Panc1 (cell line): Measurements from ENCODE around the gene GALNT13. TPM values are rescaled to one million over a fixed set of nuclear protein-coding genes. Genes with fewer than 3 reads are reported as not detected.

ENCODE experiments used
- ATAC-seq: fragments of 200-7000 bp; cut with Tn5 transposase; 2 replicates; pipeline ENCODE4 v1.9.1; 2020; ENCODE audit warnings: mild to moderate bottlenecking, moderate library complexity
- BruUV-seq: library from RNA; stranded (reverse); fragments of 400-500 nt; replicated peaks from 2 replicates; lab custom pipeline; 2021; lab: Mats Ljungman, UMichigan
- CTCF ChIA-PET: fragments of 300-600 bp; sonication (Branson Sonifier 250); formaldehyde crosslinking; loops from one replicate; lab custom pipeline; 2022; ENCODE audit warnings: antibody characterized with exemption; lab: Charles Lee
- POLR2A ChIA-PET: fragments of 300-600 bp; sonication (Branson Sonifier 250); formaldehyde crosslinking; loops from one replicate; lab custom pipeline; 2022; ENCODE audit warnings: antibody characterized with exemption; lab: Charles Lee
- DNase-seq: peaks from one replicate; pipeline ENCODE4 v3.0.0-alpha.2; 2010; ENCODE audit warnings: low read depth, low spot score
- H3K27ac ChIP-seq: 2 replicates; pipeline ENCODE4 v1.5.1; 2011; ENCODE audit warnings: mild to moderate bottlenecking, low read length, inconsistent platforms
- H3K27me3 ChIP-seq: fragments of 200-500 bp; sonication (Bioruptor generic); 2 replicates; pipeline ENCODE4 v1.6.0; 2014; ENCODE audit warnings: low read length, inconsistent platforms; ENCODE audit not compliant: control insufficient read depth, insufficient read depth
- H3K36me3 ChIP-seq: fragments of 200-500 bp; sonication (Bioruptor generic); 2 replicates; pipeline ENCODE4 v1.5.1; 2014; ENCODE audit warnings: inconsistent platforms, mild to moderate bottlenecking, low read length, moderate library complexity; ENCODE audit not compliant: control insufficient read depth, insufficient read depth
- H3K4me1 ChIP-seq: 2 replicates; pipeline ENCODE4 v1.5.1; 2011; ENCODE audit warnings: inconsistent platforms, mild to moderate bottlenecking, low read length, moderate library complexity; ENCODE audit not compliant: control insufficient read depth, insufficient read depth
- H3K4me3 ChIP-seq, 2 experiments: 2 replicates each; pipeline ENCODE4 v1.5.1; 2011 to 2012; ENCODE audit warnings: low read depth in 2 of 2, low read length in 2 of 2, mild to moderate bottlenecking in 2 of 2, inconsistent platforms in 1 of 2, moderate library complexity in 1 of 2
- H3K9me3 ChIP-seq: fragments of 200-500 bp; sonication (Bioruptor generic); 2 replicates; pipeline ENCODE4 v1.5.1; 2014; ENCODE audit warnings: low read depth, mild to moderate bottlenecking, inconsistent platforms, low read length, moderate library complexity; ENCODE audit not compliant: control insufficient read depth, insufficient read depth
- CTCF ChIP-seq: fragments of 450-650 bp; IDR thresholded peaks from 2 replicates; pipeline ENCODE4 v1.5.1; 2017; ENCODE audit warnings: mild to moderate bottlenecking
- POLR2AphosphoS5 ChIP-seq: IDR thresholded peaks from 2 replicates; pipeline ENCODE4 v1.6.1; 2012; ENCODE audit warnings: mild to moderate bottlenecking, low read depth, low read length, moderate library complexity
- REST ChIP-seq, 2 experiments: IDR thresholded peaks; 2 replicates each; pipeline ENCODE4 v1.6.1; 2011 to 2012; ENCODE audit warnings: low read depth in 2 of 2, control low read depth in 1 of 2, low read length in 1 of 2, mild to moderate bottlenecking in 1 of 2, moderate library complexity in 1 of 2; ENCODE audit not compliant: insufficient read depth in 1 of 2
- SIN3A ChIP-seq: IDR thresholded peaks from 2 replicates; pipeline ENCODE4 v1.6.1; 2012; ENCODE audit warnings: low read depth, mild to moderate bottlenecking, low read length, moderate library complexity, borderline replicate concordance; ENCODE audit not compliant: insufficient read depth
- TCF7L2 ChIP-seq: IDR thresholded peaks from 2 replicates; pipeline ENCODE4 v1.6.1; 2011; ENCODE audit warnings: mild to moderate bottlenecking, low read depth, low read length, inconsistent platforms
- in situ Hi-C: cut with HindIII; loops from 2 replicates; pipeline ENCODE4 v1.10.0; 2016; ENCODE audit warnings: low sequenced_read_pairs, low pct_unique_long_range_greater_than_20kb
- intact Hi-C: fragments of 100-400 bp; cut with micrococcal nuclease; formaldehyde crosslinking; loops from one replicate; pipeline ENCODE4 v1.10.0; 2022; ENCODE audit not compliant: unreplicated experiment
- total RNA-seq: library from RNA; stranded (reverse); gene quantifications from one replicate; pipeline ENCODE4 v1.2.1, GENCODE V29; 2021; ENCODE audit not compliant: unreplicated experiment

GALNT13 gene
- total RNA-seq, 1 experiment from 2014 or later: not detected

- Histone ChIP-seq H3K9me3 (no peaks in the 10 kb centered on the region), H3K4me3 (no peak overlapping the region), H3K27ac (no peak overlapping the region), H3K27me3 (no peaks in the 10 kb centered on the region), H3K4me1 (no peaks in the 10 kb centered on the region), H3K36me3 (no peaks in the 10 kb centered on the region)
- no peak for ATAC-seq
- ChIA-PET POLR2A (no interaction called here), CTCF (no interaction called here)
- BruUV-seq: no TSS peak
- DNase-seq: no peak
- TF ChIP-seq POLR2AphosphoS5 (no peak), REST (IDR thresholded peaks at IDR 0.05; ENCODE audit: insufficient read depth in 1 of 2, low read depth in 2 of 2, low read length in 1 of 2) (no peak), CTCF (no peak), SIN3A (no peak), TCF7L2 (no peak)
- intact Hi-C loops: no loop called here
- in situ Hi-C loops: no loop called here
Measured at GRCh38 chr2:154161286-154161685, 289.6 kb downstream of the GALNT13 start.

GRCh38 chr2:154170400-154170799 lies 298.7 kb downstream of the GALNT13 start:
- POLR2A ChIA-PET: no interaction called here
- intact Hi-C loops (no loop called here), in situ Hi-C loops (no loop called here)
- Histone ChIP-seq H3K27me3 (no peaks in the 10 kb centered on the region), H3K4me1 (no peaks in the 10 kb centered on the region), H3K4me3 (no peak overlapping the region), H3K36me3 (no peaks in the 10 kb centered on the region), H3K27ac (no peak overlapping the region), H3K9me3 (no peaks in the 10 kb centered on the region)
- no peak for DNase-seq
- ATAC-seq: no peak
- TF ChIP-seq REST (IDR thresholded peaks at IDR 0.05; ENCODE audit: insufficient read depth in 1 of 2, low read depth in 2 of 2, low read length in 1 of 2): no peak
- TF ChIP-seq TCF7L2: no peak
- no peak for TF ChIP-seq SIN3A
- no peak for TF ChIP-seq POLR2AphosphoS5
- TF ChIP-seq CTCF: no peak
- CTCF ChIA-PET: no interaction called here
- no TSS peak for BruUV-seq
